Mammary epithelial cell (primary cell): ENCODE data around the gene CADM4.

ENCODE experiments used
- EZH2 ChIP-seq: IDR thresholded peaks from 2 replicates; pipeline ENCODE4 v1.6.1; 2012; ENCODE audit warnings: low read length, inconsistent platforms, borderline replicate concordance
- TF ChIP-seq, protein P1 (sequence below), 2 donors: IDR thresholded peaks in 1 of 2; conservative IDR thresholded peaks in 1 of 2; 2 replicates each; pipeline ENCODE4 v1.5.1; 2011 to 2012; ENCODE audit warnings: inconsistent platforms in 2 of 2, low read length in 2 of 2, mild to moderate bottlenecking in 2 of 2, control low read depth in 1 of 2, low read depth in 1 of 2; ENCODE audit not compliant: insufficient read depth in 1 of 2; ENCODE audit errors: extremely low read depth in 1 of 2

DNA sequence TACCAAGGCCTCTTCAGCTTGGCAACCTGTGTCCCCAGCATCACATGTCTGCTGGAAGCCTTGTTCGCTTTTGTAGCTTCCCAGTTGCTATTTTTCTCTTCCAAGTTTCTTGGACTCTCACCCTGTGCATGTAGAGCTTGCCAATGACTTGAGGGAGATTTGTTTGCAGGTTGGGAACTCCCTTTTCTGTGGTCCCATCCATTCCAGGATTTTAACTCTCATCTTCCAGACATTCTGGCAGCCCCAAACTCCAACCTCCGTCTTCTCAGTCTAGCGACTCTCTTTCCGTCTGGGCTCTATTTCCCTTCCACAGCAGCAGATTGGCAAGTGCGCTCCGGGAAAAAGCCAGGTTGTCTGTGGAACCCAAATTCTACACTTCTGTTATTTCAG is 21.3 kb upstream of the CADM4 start:
- TF ChIP-seq, protein P1, sequence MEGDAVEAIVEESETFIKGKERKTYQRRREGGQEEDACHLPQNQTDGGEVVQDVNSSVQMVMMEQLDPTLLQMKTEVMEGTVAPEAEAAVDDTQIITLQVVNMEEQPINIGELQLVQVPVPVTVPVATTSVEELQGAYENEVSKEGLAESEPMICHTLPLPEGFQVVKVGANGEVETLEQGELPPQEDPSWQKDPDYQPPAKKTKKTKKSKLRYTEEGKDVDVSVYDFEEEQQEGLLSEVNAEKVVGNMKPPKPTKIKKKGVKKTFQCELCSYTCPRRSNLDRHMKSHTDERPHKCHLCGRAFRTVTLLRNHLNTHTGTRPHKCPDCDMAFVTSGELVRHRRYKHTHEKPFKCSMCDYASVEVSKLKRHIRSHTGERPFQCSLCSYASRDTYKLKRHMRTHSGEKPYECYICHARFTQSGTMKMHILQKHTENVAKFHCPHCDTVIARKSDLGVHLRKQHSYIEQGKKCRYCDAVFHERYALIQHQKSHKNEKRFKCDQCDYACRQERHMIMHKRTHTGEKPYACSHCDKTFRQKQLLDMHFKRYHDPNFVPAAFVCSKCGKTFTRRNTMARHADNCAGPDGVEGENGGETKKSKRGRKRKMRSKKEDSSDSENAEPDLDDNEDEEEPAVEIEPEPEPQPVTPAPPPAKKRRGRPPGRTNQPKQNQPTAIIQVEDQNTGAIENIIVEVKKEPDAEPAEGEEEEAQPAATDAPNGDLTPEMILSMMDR (conservative IDR thresholded peaks at IDR 0.05 in 1 of 2, IDR thresholded peaks at IDR 0.05 in 1 of 2; ENCODE audit: extremely low read depth in 1 of 2, insufficient read depth in 1 of 2, low read depth in 1 of 2, low read length in 2 of 2) = no peak
- no peak for TF ChIP-seq EZH2
